ENCODE results near the gene MYOM3.

MYOM3 gene

DNA sequence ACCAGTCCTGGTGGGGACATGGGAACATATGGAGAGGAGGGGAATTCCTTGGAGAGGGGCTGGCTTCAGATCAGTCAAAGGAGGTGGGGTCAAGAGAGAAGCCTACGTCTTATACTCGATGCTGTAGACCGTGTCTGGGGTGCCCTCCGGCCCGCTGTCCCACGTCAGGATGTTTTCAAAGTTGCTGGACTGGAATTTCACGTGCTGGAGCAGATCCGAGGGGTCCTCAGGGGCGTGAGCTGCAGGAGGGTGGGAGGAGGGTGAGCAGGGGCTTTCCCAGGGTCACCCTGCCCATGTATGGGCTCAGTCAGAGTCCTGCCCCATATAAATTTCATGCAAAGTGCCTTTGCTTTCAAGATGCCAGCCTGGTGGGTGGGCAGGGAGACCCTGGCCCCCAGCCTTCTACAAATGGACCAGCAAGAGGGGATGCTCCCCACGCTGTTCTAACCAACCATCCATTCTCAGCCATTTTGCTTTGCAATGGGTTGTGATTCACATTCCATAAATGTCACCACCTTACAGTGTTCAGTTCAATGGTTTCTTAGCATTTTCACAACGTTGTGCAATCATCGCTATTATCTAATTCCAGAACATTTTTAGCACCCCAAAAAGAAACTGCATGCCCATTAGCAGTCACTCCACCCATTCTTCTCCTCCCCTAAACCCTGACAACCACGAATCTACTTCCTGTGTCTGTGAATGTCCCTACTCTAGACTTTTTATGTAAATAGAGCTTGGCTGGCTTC, 26.7 kb upstream of the MYOM3 start:
- no peak for DNase-seq (ENCODE audit: low spot score)

DNA sequence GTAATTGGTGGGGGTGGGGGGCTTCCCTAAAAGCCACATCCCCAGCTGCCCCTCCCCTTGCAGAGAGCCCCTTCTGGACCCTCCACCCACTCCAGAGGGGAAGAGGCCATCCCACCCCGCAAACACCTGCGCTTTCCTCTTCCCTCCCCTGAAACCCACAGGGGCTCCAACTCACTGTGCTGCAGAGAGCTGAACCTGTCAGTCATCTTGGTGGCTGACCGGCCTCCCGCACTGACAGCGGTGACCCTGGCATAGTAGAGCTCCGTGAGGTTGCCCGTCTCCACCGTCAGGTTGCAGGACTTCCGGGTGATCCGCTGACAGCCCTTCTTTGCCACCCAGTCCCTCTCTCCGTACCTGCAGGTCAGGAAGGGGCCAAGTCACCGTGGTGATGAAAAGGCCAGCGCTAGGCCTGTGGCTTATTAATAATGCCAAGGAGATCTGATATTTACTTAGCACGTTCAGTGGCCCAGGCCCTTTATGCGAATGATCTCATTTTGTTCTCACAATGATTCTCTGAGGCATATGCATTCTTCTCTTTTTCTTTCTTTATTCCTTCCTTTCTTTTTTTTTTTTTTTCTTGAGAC, 25.1 kb upstream of the MYOM3 start:
- no peak for DNase-seq (ENCODE audit: low spot score)

DNA sequence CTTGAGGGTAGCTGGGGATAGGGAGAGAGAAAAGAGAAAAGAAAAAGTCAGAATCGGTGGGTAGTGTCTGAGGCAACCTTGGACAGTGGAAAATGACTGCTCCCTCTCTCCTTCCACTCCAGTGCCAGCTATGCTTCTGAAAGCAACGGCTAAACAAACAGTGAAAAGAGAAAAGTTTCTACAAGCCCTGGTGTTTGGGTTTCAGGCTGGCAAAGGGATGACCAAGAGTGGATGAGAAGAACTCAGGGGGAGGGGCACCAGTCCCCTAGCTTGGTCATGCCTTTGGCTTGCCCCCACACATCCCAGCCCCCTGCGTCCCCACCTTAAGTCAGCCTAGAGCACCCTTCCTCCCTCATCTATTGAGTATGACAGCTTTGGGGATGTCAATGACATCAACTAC, 22.4 kb upstream of the MYOM3 start:
- DNase-seq (ENCODE audit: low spot score), result no peak

DNA sequence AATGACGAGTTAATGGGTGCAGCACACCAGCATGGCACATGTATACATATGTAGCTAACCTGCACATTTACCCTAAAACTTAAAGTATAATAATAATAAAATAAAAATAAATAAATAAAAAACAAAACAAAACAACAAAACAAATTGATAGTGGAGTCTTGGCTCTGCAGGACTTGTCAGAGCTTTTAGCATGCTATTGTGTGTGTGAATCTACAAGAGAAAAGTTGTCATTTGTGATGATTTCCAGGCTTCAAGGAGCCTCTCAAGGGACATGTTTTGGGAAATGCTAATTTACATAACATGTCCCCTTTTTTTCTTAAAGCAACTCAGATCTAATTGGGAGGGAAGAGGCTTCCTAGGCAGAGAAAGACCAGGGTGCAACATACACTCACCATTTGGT, 21.9 kb upstream of the MYOM3 start:
- DNase-seq (ENCODE audit: low spot score), result no peak

DNA sequence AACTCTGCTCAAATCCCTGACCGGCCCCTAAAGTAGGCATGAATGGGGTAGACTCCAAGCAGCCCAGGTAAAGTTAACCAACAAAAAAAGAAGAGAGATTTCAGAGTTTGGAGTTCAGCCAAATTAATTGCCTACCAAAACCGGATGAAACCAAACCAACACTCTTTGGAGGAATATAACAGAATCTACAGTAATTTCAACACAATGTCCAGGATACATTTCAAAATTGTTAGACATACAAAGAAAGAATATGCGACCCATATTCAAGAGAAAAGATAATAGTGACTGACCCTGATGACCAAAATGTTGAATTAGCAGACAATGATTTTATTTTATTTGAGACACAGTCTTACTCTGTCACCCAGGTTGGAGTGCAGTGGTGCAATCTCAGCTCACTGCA, 18.4 kb upstream of the MYOM3 start:
- no peak for DNase-seq (ENCODE audit: low spot score)

DNA sequence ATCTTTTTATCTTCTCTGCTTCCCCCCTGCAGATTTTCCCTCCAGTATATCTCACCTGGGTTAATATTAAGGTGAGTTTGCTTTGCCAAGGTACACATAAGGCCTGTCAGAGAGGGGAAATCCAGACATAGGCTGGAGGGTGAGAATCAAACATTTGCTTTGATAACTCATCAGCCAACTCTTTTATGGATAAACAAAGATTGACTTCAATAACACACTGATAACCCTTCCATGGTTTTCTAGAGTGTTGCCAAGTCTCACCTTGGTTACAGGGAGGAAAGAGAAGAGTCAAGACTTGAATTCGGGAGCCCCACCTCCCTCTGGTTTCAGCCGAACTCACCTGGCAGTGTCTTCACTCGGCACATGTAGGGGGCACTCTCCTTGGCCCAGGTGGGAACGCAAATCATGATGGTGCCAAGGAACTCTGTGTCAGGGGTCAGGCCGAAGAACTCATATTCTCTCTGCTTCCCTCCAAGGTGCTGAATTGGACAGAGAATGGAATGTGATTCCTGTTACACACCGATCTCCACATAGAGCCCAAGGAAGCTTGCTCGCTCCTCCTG, 15.9 kb upstream of the MYOM3 start:
- DNase-seq (ENCODE audit: low spot score), result no peak

DNA sequence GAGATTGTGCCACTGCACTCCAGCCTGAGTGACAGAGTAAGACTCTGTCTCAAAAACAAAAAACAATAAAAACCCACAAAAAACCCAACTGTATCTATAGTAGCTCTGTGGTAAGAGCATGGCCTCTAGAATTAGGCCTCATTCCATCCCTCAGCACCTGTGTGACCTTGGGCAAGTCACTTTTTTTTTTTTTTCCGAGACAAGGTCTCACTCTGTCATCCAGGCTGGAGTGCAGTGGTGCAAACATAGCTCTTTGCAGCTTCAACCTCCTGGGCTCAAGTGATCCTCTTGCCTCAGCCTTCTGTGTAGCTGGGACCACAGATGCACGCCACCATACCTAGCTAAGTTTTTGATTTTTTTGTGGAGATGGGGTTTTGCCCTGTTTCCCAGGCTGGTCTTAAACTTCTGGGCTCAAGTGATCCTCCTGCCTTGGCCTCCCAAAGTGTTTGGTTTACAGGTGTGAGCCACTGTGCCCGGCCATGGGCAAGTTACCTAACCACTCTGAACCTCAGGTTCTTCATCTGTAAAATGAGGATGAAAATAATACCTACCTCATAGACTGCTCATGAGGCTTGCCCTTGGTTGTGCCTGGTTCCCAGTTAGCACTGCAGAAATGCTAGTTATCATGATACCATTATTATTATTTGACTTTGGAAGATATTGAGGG, 15.3 kb upstream of the MYOM3 start:
- DNase-seq (ENCODE audit: low spot score), result no peak

DNA sequence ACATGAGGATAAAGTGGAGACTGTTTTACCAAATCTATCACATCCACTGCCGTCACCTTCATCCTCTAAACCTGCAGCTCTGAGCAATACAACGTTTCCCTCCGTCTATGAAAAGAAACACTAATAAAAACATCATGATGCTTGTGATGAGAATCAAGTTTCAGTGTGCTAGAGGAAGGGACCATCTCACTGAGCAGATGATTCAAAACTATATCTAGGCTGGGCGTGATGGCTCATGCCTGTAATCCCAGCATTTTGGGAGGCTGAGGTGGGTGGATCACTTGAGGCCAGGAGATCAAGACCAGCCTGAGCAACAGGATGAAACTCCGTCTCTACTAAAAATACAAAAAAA, 14.7 kb upstream of the MYOM3 start:
- DNase-seq (ENCODE audit: low spot score), result no peak

DNA sequence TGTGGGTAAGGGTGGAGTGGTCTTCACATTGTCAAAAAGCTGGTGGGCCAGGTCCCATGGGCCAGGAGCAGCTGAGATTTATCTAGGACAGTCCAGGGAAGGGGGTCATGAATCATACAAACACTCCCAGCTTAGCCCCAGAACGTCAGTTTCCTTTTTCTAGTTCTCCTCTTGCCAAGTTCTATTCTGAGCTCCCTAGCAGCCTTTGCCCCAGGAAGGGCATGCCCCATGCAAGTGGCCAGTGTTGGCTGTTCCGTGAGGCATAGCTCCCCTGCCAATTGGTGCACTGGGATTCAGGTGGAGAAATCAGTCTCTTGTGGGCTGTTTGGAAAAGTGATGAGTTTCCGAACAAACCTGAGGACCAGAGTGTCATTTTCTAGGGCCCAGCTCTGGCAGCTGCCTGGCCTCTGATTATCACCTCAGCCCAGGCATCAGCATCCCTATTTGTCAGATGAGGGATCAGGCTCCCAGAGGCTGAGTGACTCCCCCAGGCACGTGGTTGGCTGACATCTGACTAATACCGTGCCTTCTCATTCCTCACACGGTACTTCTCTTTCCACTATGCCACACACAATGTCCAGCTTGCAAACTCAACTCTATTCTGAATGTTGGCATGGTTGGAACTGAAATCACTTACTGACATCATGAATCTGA, 14.2 kb upstream of the MYOM3 start:
- DNase-seq (ENCODE audit: low spot score), result peak; percentile 64

DNA sequence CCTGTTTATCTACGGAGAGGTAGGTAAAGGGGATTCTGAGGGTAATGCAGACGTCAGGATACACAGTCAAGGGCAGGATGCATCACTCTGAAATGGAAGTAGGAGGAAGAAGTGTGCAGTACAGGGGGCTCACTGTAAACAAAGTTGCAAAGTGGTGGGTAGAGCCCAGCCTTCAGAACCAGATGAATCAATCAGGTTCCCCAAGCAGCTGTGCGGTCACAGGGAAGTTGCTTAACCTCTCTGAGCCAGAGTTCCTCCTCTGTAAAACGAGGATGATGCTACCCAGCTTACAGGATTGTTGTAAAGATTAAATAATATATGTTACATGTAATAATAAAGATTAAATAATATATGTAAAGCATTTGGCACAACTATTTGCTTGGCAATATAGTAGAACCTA, 13.5 kb upstream of the MYOM3 start:
- no peak for DNase-seq (ENCODE audit: low spot score)

DNA sequence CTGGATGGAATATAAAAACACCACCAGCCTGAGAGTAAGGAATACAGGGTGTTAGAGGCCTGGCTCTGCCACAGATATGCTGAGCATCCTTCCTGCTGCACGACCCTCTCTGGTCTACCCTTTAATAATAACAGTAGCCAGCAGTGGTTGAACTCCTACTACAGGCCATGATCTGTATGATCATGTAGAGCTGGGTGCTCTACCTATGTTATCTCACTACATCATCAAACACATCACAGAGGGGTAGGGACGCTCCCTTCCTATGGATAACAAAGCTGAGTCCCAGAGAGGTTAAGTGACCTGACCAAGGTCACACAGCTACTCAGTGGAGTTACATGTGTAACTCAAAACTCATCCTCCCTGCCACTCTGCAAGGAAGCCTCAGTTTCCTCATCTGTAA, 13.0 kb upstream of the MYOM3 start:
- no peak for DNase-seq (ENCODE audit: low spot score)

DNA sequence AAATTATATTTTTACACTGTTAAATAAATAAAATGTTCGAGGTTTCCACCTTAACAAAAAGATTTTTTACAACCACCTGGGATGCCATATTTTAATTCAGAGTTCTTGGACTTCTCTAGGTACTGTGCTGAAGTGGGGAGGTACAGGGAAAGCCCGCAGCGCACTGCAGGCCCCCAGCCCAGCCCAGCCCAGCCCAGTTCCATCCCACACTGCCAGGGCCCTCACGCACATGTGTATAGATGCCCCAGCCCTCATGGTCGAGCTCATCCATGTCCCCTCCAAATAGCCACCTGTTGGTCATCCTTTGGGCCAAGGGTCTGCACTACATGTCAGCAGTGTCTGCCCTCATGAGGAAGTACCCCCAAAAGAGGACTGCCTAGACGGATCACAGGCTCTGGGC, 11.7 kb upstream of the MYOM3 start:
- no peak for DNase-seq (ENCODE audit: low spot score)

DNA sequence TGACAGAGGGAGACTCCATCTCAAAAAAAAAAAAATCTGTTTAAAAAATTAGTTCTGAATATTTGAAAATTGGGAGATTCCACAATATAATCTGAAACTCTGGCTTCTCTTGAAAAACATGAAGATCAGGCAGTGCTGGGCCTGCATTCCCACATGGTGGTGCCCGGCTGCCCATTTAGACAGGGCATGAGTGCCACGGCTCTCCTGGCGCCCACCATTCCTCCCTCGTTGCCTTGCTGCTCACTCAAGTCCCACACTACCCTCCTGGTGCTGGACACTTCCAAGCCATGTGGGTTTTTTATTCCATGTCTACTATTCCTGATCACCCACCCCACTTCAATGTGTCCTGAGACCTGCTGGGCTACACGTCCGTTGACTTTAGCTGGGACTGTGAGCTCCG, 10.8 kb upstream of the MYOM3 start:
- DNase-seq (ENCODE audit: low spot score), result no peak

DNA sequence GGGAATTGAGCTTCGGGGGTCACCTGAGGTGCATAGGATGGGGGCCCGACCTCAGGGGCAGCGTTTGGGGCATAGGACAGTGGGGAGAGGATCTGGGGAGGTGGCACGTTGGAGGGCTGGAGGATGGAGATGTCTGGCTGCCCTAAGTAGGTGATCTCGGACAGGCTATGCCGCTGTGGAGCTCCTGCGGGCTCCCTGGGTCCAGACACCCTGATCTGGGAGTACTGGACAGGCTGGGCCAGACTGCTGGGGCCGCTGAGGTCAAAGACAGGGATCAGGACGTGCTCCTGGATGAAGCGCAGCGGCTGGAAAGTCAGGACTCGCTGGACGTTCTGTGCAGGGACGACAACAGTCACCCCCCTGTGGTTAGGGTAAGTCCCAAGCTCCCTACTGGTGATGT, 9.5 kb upstream of the MYOM3 start:
- no peak for DNase-seq (ENCODE audit: low spot score)

DNA sequence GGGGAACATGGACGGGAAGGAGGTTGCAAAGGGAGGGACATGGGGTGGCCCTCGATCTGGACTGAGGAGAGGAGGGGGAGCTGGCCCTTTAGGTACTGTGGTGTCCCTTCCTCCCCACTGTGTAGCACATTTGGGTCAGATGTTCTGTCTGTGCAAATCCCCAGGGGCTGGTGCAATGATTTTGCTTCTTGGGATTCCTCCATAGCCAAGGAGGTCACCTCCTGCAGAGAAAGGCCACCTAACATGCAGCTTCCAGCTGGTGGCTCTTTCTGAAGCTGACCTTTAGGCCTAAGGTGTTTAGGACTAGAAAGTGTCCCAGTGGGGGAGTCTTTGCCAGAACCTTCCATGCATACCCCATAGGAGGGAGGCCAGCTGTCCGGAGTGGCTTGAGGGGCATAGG, 9.0 kb upstream of the MYOM3 start:
- no peak for DNase-seq (ENCODE audit: low spot score)

DNA sequence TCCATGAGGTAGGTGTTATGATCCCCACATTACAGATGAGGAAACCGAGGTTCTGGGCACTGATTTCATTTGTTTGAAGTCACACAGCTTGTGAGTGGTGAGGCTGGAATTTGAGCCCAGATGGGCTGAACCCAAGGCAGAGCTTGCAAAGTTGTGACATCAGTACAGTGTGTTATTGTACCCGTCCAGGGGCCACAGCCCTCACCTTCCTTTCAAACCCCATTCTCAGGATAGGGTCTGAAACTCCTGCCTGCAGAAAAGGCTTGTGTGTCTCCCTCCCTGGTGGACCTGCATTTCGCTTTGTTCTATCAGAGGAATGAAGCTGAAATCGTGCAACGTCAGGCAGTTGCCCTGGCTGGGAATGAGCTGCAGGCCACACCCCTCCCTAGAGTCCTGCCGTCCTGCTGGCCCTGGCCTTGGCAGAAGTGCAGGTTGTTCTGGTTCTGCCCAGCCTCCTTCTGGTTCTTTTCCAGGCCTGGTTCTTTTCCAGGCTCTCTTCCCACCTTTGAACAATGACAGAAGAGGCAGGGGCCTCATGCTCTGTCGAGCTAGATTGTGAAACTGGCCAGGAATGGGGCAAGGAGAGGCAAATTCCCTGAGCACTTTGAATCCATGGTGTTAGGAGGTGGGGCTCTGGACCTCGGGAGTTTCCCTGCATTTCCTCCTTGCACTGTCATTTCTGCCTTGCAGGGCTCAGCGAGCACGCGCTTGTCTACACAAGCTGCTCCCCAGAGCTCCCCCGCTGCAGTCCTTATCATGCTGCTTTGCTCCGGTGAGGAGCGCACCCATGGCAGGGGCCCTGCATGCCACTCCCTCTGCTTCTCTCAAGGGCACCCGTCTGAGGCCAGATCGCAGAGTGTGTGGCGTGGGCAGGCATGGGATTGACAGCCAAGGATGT, 8.2 kb upstream of the MYOM3 start:
- DNase-seq (ENCODE audit: low spot score), result no peak

DNA sequence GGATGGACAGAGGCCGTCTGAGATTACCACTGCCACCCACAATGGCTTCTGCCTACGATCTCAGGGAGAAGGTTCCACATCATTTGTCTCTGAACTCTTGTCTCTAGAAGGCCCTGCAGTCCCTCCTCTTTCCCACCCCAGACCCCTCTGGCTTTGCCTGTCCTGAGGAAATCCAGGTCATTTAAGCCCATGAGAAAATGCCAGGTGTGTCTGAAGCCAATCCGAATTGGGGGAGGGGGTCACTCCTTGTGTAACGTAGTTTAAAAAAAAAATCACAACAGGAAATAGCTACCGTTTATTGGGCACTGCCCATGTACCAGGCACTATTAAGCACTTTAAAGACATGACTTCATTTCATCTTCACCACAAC, 7.5 kb upstream of the MYOM3 start:
- no peak for DNase-seq (ENCODE audit: low spot score)

DNA sequence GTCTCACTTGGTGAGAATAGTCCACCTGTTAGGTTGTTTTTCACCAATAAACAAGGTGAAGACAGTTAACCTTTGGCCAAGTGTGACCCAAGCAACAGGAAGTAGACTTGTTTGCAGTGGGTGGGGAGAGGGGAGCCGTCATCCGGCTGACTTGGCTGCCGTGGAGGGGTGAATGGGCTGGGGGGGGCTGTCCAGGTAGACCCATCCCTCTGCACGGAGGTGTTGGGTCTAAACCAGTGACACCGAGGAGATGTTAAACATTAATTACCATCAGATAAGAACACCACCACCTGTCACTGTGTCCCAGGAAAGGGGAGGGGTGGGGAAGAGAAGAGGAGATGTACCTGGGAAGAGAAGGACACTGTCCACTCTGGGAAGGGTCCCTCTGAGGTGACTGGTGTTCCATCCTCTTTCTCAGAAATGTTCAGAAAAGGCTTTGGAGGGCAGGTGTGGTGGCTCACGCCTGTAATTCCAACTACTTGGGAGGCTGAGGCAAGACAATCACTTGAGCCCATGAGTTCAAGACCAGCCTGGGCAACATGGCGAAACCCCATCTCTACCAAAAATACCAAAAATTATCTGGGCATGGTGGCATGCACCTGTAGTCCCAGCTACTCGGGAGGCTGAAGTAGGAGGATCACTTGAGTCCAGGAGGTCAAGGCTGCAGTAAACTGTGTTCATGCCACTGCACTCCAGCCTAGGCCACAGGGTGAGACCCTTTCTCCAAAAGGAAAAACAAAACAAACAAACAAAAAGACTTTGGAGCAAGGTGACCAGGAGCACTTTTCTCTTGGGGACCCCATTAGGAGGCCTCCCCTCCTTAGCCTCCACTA, 6.7 kb upstream of the MYOM3 start:
- no peak for DNase-seq (ENCODE audit: low spot score)

DNA sequence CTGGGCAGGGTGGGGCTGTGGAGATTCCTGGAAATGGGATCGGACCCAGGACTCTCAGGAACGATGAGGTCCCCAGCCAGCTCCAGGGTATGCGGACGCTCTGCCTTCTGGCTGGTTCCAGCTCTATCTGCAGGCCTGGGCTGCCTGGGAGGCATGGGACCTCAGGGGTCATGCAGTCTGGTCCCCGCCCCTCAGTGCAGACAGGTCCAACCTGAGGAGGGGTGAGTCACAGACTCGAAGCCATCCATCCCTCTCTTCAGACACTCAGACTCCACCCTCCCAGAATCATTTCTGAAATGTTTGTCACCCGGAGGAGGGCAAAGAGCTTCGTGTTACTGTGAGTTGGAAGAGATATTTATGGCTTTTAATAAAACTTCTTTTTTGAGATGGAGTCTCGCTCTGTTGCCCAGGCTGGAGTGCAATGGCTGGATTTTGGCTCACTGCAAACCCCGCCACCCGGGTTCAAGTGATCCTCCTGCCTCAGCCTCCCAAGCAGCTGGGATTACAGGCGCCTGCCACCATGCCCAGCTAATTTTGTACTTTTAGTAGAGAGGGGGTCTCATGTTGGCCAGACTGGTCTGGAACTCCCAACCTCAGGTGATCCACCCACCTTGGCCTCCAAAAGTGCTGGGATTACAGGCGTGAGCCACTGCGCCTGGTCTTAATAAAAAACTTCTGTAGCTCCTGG, 5.9 kb upstream of the MYOM3 start:
- DNase-seq (ENCODE audit: low spot score), result peak; percentile 12

DNA sequence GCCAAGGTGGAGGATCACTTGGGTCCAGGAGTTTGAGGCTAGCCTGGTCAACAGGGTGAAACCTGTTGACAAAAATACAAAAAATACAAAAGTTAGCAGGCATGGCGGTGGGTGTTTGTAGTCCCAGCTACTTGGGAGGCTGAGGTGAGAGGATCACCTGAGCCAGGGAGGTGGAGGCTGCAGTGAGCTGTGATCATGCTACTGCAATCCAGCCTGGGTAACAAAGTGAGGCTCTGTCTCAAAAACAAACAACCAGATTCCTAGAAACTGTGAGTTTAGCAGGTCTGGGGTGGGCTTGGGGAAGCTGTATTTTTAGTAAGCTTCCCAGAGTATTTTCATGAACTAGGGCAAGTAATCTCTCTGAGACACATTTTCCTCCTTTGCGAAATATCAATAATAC, 5.2 kb upstream of the MYOM3 start:
- DNase-seq (ENCODE audit: low spot score), result no peak
